BLaER1 (cell line): ENCODE results near the gene PBRM1.

Experiments
- H3K27ac ChIP-seq: shearing (Covaris generic); formaldehyde crosslinking; 2 replicates; pipeline ENCODE4 v1.8.1; 2022
- H3K27me3 ChIP-seq: shearing (Covaris generic); formaldehyde crosslinking; 2 replicates; pipeline ENCODE4 v1.8.1; 2022
- H3K36me3 ChIP-seq: shearing (Covaris generic); formaldehyde crosslinking; 2 replicates; pipeline ENCODE4 v1.8.1; 2022
- H3K4me1 ChIP-seq: shearing (Covaris generic); formaldehyde crosslinking; 2 replicates; pipeline ENCODE4 v1.8.1; 2022
- H3K4me2 ChIP-seq: shearing (Covaris generic); formaldehyde crosslinking; 2 replicates; pipeline ENCODE4 v1.8.1; 2022
- H3K4me3 ChIP-seq: shearing (Covaris generic); formaldehyde crosslinking; 2 replicates; pipeline ENCODE4 v1.8.1; 2022
- H3K9ac ChIP-seq: shearing (Covaris generic); formaldehyde crosslinking; 2 replicates; pipeline ENCODE4 v1.8.1; 2022
- H3K9me3 ChIP-seq: shearing (Covaris generic); formaldehyde crosslinking; 2 replicates; pipeline ENCODE4 v1.8.1; 2022
- H4K20me1 ChIP-seq: shearing (Covaris generic); formaldehyde crosslinking; 2 replicates; pipeline ENCODE4 v1.8.1; 2022
- Cebpa-rat ChIP-seq: shearing (Covaris generic); IDR thresholded peaks from 2 replicates; pipeline ENCODE4 v1.8.1; 2022

PBRM1 gene

DNA sequence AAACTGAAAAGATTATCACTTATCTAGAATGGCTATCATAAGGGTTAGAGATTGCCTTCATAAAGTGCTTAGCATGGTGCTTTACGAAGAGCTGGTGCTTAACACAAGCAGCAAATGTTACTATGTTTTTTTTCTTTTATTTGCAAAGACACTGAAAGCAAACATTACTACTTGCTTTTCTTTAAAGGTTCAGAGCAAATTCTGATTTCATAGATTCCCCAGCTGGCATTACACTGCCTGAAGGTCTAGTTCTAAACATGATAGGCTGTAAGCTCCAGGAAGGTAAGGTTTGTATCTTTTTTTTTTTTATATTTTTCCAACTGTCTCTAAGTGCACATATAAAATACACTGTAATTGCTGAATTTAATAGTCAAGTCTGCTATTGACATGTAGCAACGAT lies 77.4 kb downstream of the PBRM1 start:
- no peak overlapping the region for H3K27ac ChIP-seq
- peaks cover 16% of the 10 kb centered on the region for H3K9me3 ChIP-seq
- no peaks in the 10 kb centered on the region for H3K4me1 ChIP-seq
- no peaks in the 10 kb centered on the region for H3K27me3 ChIP-seq
- peaks cover 38% of the 10 kb centered on the region for H4K20me1 ChIP-seq
- H3K36me3 ChIP-seq, result peaks cover 97% of the 10 kb centered on the region
- no peak overlapping the region for H3K4me2 ChIP-seq
- no peak for TF ChIP-seq Cebpa-rat
- H3K9ac ChIP-seq, result no peak overlapping the region
- no peak overlapping the region for H3K4me3 ChIP-seq

- no peak overlapping the region for H3K27ac ChIP-seq
- TF ChIP-seq Cebpa-rat, result no peak
- H3K27me3 ChIP-seq, result no peaks in the 10 kb centered on the region
- H4K20me1 ChIP-seq, result peaks cover 33% of the 10 kb centered on the region
- H3K9me3 ChIP-seq, result peaks cover 34% of the 10 kb centered on the region
- peaks cover 98% of the 10 kb centered on the region for H3K36me3 ChIP-seq
- H3K4me3 ChIP-seq, result no peak overlapping the region
- no peak overlapping the region for H3K4me2 ChIP-seq
- H3K9ac ChIP-seq, result no peak overlapping the region
- H3K4me1 ChIP-seq, result no peaks in the 10 kb centered on the region
Measured at GRCh38 chr3:52606373-52607085, 79.2 kb downstream of the PBRM1 start.

DNA sequence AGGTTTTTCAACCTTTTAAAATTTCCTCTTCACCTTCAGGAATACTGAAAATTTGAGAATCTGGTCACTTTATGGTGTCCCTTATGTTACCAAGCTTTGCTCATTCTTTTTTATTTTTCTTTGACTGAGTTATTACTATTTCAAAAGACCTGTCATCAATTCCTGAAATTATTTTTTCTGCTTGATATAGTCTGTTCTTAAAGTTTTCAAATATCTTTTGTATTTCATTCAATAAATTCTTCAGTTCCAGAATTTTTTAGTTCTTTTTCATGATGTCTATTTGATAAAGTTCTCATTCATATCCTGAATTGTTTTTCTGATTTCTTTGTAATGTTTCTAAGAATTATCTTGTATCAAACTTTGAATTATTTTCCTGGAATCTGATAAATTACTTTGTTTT lies 85.5 kb downstream of the PBRM1 start:
- Histone ChIP-seq H4K20me1 (no peaks in the 10 kb centered on the region), H3K9ac (no peak overlapping the region), H3K4me2 (no peak overlapping the region), H3K27me3 (no peaks in the 10 kb centered on the region), H3K4me3 (no peak overlapping the region), H3K27ac (no peak overlapping the region), H3K9me3 (peaks cover 62% of the 10 kb centered on the region), H3K4me1 (no peaks in the 10 kb centered on the region), H3K36me3 (peaks cover 100% of the 10 kb centered on the region)
- TF ChIP-seq Cebpa-rat, result no peak

GRCh38 chr3:52596658-52597265 lies 89.0 kb downstream of the PBRM1 start:
- TF ChIP-seq Cebpa-rat, result no peak
- Histone ChIP-seq H3K9ac (no peak overlapping the region), H3K36me3 (peaks cover 99% of the 10 kb centered on the region), H3K4me2 (no peak overlapping the region), H3K27ac (no peak overlapping the region), H3K4me1 (no peaks in the 10 kb centered on the region), H3K9me3 (peaks cover 30% of the 10 kb centered on the region), H3K4me3 (no peak overlapping the region), H3K27me3 (no peaks in the 10 kb centered on the region), H4K20me1 (no peaks in the 10 kb centered on the region)

- Histone ChIP-seq H3K9me3 (no peaks in the 10 kb centered on the region), H3K27me3 (no peaks in the 10 kb centered on the region), H3K27ac (no peak overlapping the region), H3K9ac (no peak overlapping the region), H3K4me3 (no peak overlapping the region), H3K4me2 (no peak overlapping the region), H4K20me1 (no peaks in the 10 kb centered on the region), H3K4me1 (no peaks in the 10 kb centered on the region), H3K36me3 (peaks cover 96% of the 10 kb centered on the region)
- no peak for TF ChIP-seq Cebpa-rat
Measured at GRCh38 chr3:52593103-52593502, 92.6 kb downstream of the PBRM1 start.

- Histone ChIP-seq H3K36me3 (peaks cover 96% of the 10 kb centered on the region), H4K20me1 (0 out of 2 replicates have a peak, but pooled peaks cover 15% of the 10 kb centered on the region), H3K27ac (no peak overlapping the region), H3K9me3 (no peaks in the 10 kb centered on the region), H3K9ac (no peak overlapping the region), H3K27me3 (no peaks in the 10 kb centered on the region), H3K4me1 (no peaks in the 10 kb centered on the region), H3K4me2 (no peak overlapping the region), H3K4me3 (no peak overlapping the region)
- TF ChIP-seq Cebpa-rat, result no peak
Measured at GRCh38 chr3:52574056-52574965, 111.4 kb downstream of the PBRM1 start.

DNA sequence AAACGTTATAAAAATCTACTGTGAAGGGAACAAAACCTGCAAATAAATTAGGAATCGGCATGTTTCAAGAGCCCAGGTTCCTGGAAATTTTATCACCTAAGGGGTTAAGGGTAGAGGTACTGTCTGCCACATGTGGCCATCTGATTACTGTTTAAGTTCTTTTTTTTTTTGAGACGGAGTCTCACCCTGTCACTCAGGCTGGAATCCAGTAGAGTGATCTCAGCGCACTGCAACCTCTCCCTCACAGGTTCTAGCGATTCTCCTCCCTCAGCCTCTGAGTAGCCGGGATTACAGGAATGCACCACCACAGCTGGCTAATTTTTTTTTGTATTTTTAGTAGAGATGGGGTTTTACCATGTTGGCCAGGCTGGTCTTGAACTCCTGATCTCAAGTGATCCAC lies 113.5 kb downstream of the PBRM1 start:
- H3K9ac ChIP-seq, result no peak overlapping the region
- H3K4me2 ChIP-seq, result no peak overlapping the region
- TF ChIP-seq Cebpa-rat, result no peak
- 0 out of 2 replicates have a peak, but pooled peaks cover 15% of the 10 kb centered on the region for H4K20me1 ChIP-seq
- no peaks in the 10 kb centered on the region for H3K9me3 ChIP-seq
- no peak overlapping the region for H3K4me3 ChIP-seq
- H3K27ac ChIP-seq, result no peak overlapping the region
- no peaks in the 10 kb centered on the region for H3K27me3 ChIP-seq
- no peaks in the 10 kb centered on the region for H3K4me1 ChIP-seq
- peaks cover 88% of the 10 kb centered on the region for H3K36me3 ChIP-seq

DNA sequence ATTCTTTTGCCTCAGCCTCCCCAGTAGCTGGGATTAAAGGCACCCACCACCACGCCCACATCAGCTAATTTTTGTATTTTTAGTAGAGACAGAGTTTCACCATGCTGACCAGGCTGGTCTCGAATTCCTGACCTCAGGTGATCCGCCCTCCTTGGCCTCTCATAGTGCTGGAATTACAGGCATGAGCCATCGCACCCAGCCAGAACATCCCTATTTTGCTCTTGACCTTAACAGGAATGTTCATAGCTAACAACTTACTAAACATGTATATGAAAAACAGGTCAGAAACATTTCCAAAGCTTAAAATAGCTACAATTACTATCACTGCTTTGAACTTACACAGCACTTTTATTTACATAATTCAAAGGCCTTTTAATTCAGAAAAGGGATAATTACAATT lies 115.6 kb downstream of the PBRM1 start:
- Histone ChIP-seq H4K20me1 (0 out of 2 replicates have a peak, but pooled peaks cover 15% of the 10 kb centered on the region), H3K9ac (no peak overlapping the region), H3K36me3 (peaks cover 83% of the 10 kb centered on the region), H3K27ac (no peak overlapping the region), H3K9me3 (no peaks in the 10 kb centered on the region), H3K4me3 (no peak overlapping the region), H3K4me1 (no peaks in the 10 kb centered on the region), H3K27me3 (no peaks in the 10 kb centered on the region), H3K4me2 (no peak overlapping the region)
- no peak for TF ChIP-seq Cebpa-rat

DNA sequence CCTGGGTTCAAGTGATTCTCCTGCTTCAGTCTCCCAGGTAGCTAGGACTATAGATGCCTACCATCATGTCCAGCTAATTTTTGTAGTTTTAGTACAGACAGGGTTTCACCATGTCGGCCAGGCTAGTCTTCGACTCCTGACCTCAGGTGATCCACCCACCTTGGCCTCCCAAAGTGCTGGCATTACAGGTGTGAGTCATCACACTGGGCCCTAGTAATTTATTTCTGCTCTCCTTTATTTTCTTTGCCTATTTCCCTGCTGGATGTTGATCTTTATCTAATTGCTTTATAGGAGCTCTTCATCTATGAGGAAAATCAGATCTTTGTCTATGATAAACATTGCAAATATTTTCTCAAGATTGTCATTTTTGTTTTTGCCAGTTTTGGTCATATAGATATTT lies 117.6 kb downstream of the PBRM1 start:
- H3K27me3 ChIP-seq, result no peaks in the 10 kb centered on the region
- H3K36me3 ChIP-seq, result peaks cover 83% of the 10 kb centered on the region
- no peaks in the 10 kb centered on the region for H3K9me3 ChIP-seq
- TF ChIP-seq Cebpa-rat, result no peak
- H3K4me3 ChIP-seq, result no peak overlapping the region
- no peak overlapping the region for H3K27ac ChIP-seq
- H3K4me1 ChIP-seq, result no peaks in the 10 kb centered on the region
- no peaks in the 10 kb centered on the region for H4K20me1 ChIP-seq
- no peak overlapping the region for H3K4me2 ChIP-seq
- no peak overlapping the region for H3K9ac ChIP-seq

DNA sequence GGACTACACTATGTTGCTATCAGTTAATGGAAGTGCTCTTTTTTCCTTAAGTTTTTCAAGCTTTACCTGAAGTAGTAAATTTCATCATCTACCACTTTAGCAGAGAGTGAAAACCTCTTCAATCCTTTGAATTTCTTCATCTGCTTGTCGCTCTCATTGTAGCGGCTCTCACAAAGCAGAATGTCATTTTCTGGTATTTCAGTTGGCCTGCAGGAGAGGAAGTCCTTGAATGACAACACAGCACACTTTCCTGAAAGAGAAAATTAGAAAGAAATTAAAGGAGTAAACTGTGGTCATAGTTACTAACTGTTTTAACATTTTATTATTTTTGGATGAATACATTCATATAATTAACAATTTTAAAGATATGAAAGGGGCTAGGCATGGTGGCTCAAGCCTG lies 121.7 kb downstream of the PBRM1 start:
- Histone ChIP-seq H3K4me3 (no peak overlapping the region), H3K9ac (no peak overlapping the region), H3K4me2 (no peak overlapping the region), H3K9me3 (no peaks in the 10 kb centered on the region), H3K36me3 (peaks cover 87% of the 10 kb centered on the region), H3K27ac (no peak overlapping the region), H4K20me1 (no peaks in the 10 kb centered on the region), H3K4me1 (no peaks in the 10 kb centered on the region), H3K27me3 (no peaks in the 10 kb centered on the region)
- no peak for TF ChIP-seq Cebpa-rat
